Muscle layer of duodenum (tissue), 2 donors: ENCODE results near the gene IFNL1.
"Not testable (repeated sequence)": the region's sequence is repeated elsewhere in the genome, so short reads cannot be mapped to it uniquely, and the experiment has no call there.

ENCODE experiments used
- H3K27ac ChIP-seq: one replicate; pipeline ENCODE4 v1.7.0; 2013; ENCODE audit warnings: mild to moderate bottlenecking, low read length
- H3K27me3 ChIP-seq: one replicate; pipeline ENCODE4 v1.7.0; 2013; ENCODE audit warnings: low read depth, mild to moderate bottlenecking, control low read depth, low read length
- H3K36me3 ChIP-seq, 2 donors: one replicate each; pipeline ENCODE4 v1.7.0; 2013; ENCODE audit warnings: low read length in 2 of 2, control low read depth in 1 of 2, mild to moderate bottlenecking in 1 of 2; ENCODE audit not compliant: insufficient read depth in 2 of 2, control insufficient read depth in 1 of 2
- H3K4me1 ChIP-seq, 2 donors: one replicate each; pipeline ENCODE4 v1.7.0; 2013; ENCODE audit warnings: low read length in 2 of 2, mild to moderate bottlenecking in 2 of 2, control low read depth in 1 of 2, moderate library complexity in 1 of 2; ENCODE audit not compliant: insufficient read depth in 2 of 2, control insufficient read depth in 1 of 2
- H3K4me3 ChIP-seq, 2 donors: one replicate each; pipeline ENCODE4 v1.7.0; 2013; ENCODE audit warnings: low read length in 2 of 2, low read depth in 1 of 2, mild to moderate bottlenecking in 1 of 2
- H3K9me3 ChIP-seq, 2 donors: one replicate each; pipeline ENCODE4 v1.7.0; 2013; ENCODE audit warnings: low read length in 2 of 2, control low read depth in 1 of 2, mild to moderate bottlenecking in 1 of 2; ENCODE audit not compliant: control insufficient read depth in 1 of 2
- donor health status: healthy.

Gene IFNL1

DNA sequence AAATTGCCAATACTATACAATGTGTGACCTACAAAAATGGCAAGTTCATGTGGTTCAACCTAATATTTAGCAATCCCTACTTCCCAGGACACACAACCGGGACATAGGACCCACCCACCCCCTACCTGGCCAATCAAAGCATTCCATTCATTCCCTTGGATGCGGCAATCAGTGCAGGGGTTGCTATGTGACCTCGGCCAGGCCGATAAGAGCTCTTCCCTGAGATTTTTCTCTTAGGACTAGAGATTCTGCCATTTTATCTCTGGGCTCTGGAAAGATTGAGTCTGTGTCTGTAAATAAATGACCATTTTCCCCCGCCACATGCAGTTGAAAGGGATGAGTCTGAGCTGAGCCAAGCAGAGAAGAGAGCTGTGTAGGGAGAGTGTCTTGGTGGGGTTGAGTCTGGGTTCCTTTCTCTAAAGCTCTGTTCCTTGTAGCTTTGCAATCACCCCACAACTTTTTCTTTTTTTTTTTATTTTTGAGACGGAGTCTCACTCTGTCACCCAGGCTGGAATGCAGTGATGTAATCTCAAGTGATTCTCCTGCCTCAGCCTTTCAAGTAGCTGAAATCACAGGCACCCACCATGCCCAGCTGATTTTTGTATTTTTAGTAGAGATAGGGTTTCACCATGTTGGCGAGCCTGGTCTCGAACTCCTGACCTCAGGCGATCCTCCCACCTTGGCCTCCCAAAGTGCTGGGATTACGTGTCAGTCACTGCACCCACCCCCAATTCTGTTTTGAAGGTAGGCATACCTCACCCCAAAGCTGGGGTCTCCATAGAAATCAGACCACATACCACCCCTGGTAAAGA, 7.4 kb downstream of the IFNL1 start:
- no peak overlapping the region for H3K4me3 ChIP-seq
- H3K9me3 ChIP-seq, result no peaks in the 10 kb centered on the region
- H3K27ac ChIP-seq, result no peak overlapping the region
- H3K36me3 ChIP-seq, result no peaks in the 10 kb centered on the region
- peaks cover 32% of the 10 kb centered on the region for H3K27me3 ChIP-seq
- peaks cover 0 to 11% of the 10 kb centered on the region in 2 donors for H3K4me1 ChIP-seq

DNA sequence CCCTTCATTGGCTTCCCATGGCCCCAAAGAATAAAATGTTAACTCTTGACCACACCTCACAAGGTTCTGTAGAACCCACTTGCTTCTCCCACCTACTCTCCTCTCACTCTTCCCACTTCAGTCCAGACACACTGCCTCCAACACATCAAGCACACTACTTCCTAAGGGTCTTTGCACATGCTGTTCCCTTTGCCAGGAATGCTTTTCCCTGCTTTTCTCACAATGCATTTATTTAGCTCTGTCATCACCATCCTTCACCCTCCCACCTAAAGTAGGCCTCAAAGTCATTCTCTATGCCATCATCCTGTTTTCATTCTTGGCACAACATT, 7.9 kb downstream of the IFNL1 start:
- peaks cover 36% of the 10 kb centered on the region for H3K27me3 ChIP-seq
- no peaks in the 10 kb centered on the region for H3K9me3 ChIP-seq
- no peak overlapping the region for H3K4me3 ChIP-seq
- peaks cover 0 to 11% of the 10 kb centered on the region in 2 donors for H3K4me1 ChIP-seq
- H3K27ac ChIP-seq, result no peak overlapping the region
- H3K36me3 ChIP-seq, result no peaks in the 10 kb centered on the region

DNA sequence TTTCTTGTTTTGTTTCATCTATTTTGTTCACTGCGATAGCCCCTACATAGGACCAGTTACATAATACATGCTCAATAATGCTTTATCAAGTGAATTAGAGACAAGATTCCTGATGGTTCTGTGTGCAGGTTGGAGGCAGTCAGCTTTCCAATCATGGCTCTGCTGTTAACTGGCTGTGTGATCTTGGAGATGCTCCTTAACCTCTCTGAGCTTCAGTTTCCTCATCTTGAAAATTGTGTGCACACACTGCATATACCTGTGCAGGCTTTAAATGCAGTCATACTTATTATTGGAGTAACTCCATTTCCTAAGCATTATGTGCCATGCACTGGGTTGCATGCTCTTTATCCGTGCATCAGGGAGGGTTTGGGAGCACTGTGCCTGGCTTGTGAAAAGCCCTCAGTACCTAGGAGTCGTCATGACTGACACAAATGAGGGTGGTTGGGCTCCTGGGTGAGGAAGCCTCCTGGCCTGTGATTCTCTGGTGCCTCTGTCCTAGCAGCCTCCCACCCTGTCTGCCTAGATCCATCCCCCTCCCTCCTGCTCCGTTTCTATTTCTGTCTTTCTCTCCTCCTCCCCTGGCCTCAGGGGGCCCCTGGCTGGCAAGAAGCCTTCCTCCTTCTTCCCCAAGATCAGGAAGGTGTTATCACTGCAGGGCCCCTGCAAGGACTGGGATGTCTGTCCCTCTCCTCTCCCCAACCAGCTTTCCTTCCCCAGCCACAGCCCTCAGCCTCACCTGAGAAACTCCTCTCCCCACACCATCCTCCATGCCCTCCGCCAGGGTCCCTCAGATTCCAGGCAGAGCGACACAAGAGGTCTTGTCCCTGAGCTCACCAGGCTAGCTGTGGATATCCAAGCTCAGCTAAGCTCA, 8.7 kb downstream of the IFNL1 start:
- H3K36me3 ChIP-seq, result no peaks in the 10 kb centered on the region
- no peaks in the 10 kb centered on the region for H3K9me3 ChIP-seq
- H3K27me3 ChIP-seq, result peaks cover 36% of the 10 kb centered on the region
- no peak overlapping the region for H3K27ac ChIP-seq
- H3K4me3 ChIP-seq, result no peak overlapping the region
- peaks cover 0 to 11% of the 10 kb centered on the region in 2 donors for H3K4me1 ChIP-seq

DNA sequence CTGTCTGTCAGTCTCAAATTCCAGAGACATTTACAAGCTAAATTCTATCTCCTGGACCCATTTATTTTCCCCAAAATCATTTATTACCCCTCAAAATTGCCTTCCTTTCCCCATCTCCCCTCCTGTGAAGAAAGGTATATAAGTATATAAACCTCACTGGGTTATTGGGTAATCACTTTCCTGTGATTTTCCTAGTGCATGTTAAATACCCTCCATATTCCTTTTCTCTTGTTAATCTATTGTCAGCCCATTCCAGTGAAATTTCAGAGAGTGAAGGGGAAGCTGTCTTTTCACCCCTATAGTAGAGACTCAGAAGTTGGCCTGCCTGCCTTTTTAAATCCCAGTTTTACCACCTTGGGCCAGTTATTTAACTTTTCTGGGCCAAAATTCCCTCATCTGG, 9.9 kb downstream of the IFNL1 start:
- peaks cover 0 to 11% of the 10 kb centered on the region in 2 donors for H3K4me1 ChIP-seq
- H3K9me3 ChIP-seq, result no peaks in the 10 kb centered on the region
- no peak overlapping the region for H3K27ac ChIP-seq
- no peak overlapping the region for H3K4me3 ChIP-seq
- H3K27me3 ChIP-seq, result peaks cover 36% of the 10 kb centered on the region
- H3K36me3 ChIP-seq, result no peaks in the 10 kb centered on the region

DNA sequence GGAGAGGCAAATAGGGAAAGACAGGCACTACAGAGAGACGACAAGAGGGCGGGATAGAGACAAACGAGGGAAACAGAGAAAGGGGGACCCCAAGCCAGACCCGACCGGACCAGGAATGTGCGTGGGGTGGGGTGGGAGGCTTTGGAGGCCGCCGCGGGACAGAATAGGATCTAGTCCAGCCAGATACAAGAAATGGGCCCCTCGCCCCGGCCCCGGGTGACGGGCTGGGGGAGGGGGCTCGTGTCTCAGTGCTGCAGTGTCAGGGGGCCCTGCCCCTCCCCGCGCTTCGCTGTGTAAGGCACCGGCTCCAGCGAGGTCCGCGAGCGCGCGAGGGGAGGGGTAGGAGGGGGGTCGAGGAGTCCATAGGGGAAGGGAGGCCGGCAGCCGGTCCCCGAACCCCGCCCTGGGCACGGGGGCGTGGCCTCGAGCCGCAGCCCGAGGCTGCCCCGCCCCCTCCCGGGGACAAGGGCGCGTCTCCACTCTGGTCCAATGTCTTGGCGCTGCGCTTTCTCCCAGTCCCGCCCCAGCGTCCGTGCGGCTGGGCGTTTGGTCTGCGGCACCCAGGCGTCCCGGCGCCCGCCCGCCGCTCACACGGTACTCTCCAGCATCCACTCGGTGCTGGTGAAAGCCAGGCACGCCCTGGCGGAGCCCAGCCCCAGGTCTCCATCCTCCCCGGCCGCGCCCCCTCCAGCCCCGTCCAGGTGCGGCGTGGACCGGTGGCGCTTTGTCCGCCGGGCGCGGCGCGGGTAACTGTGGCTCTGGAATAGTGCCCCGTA, 11.0 kb downstream of the IFNL1 start:
- Histone ChIP-seq H3K27me3 (peaks cover 36% of the 10 kb centered on the region), H3K27ac (no peak overlapping the region)

DNA sequence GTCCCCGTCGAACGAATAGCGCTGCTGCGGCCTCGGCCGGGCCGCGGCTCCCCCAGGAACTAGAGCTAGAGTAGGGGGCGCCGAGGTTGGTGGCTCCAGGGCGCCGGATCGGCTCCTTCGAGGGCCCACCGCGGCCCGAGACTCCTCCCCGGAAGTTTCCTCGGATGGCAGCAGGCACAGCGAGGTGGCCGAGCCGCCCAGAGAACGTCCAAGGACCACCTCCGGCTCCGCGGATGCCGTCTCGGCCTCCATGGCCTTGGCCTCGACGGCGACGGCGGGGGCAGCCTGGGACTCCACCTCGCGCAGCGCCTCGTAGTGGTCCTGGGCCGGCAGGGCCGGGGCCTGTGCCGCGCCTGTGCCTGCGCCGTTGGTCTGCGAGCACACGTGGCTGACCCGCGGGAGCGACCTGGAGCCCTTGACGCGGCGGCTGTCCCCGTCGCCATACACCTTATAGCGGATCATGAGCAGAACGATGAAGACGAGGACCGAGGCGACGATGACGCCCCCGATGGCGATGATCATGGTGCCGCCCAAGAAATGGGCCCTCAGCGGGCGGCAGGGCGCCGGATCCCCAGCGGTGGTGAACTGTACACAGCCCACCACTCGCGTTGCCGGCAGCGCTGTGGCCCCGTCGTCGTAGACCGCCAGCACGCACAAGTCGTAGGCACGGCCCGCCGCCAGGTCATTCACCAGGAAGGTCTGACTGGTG, 11.8 kb downstream of the IFNL1 start:
- Histone ChIP-seq H3K4me1 (peaks cover 0 to 11% of the 10 kb centered on the region in 2 donors), H3K4me3 (peak overlapping the region in 1 of 2 donors; percentile 30), H3K27me3 (peaks cover 36% of the 10 kb centered on the region), H3K9me3 (no peaks in the 10 kb centered on the region), H3K36me3 (no peaks in the 10 kb centered on the region), H3K27ac (no peak overlapping the region)

More for the DNA sequence above, 11.0 kb downstream of the IFNL1 start:
- Histone ChIP-seq H3K4me1 (peaks cover 0 to 11% of the 10 kb centered on the region in 2 donors), H3K9me3 (no peaks in the 10 kb centered on the region), H3K4me3 (peak overlapping the region in 1 of 2 donors; percentile 30), H3K36me3 (no peaks in the 10 kb centered on the region)

DNA sequence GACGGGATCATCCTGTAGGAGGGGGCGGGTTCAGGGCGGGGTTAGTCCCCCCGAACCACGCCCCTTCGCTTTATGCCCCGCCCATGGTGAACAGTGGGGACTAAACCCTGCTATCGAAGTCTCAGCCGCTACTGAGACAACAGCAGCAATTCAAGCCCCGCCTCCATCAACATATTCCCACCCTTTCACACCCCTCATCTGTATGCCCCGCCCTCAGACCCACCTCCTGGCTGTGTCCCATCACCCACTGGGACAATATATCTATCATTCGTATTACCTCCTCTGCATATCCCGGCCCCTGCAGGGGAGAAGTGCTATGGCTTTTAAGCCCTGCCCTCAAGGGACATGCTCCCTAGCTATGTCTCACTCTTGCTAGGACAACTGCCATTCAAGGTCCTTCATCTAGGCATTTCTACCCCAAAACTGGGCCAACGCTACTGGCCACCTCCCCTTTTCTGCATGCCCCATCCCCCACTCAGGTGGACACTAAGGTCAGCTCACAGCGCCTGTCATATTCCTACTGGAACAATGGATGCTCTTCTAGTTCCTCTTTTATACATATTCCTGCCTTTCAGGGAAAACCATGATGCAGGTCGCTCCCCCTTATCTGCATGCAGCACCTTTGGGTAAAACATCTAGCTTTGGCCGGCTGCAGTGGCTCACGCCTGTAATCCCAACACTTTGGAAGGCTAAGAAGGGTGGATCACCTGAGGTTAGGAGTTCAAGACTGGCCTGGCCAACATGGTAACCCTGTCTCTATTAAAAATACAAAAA, 12.5 kb downstream of the IFNL1 start:
- Histone ChIP-seq H3K27ac (no peak overlapping the region), H3K27me3 (peaks cover 36% of the 10 kb centered on the region), H3K4me3 (peak overlapping the region in 1 of 2 donors; percentile 30), H3K4me1 (peaks cover 0 to 11% of the 10 kb centered on the region in 2 donors), H3K36me3 (peaks cover 0 to 3% of the 10 kb centered on the region in 2 donors), H3K9me3 (no peaks in the 10 kb centered on the region)

DNA sequence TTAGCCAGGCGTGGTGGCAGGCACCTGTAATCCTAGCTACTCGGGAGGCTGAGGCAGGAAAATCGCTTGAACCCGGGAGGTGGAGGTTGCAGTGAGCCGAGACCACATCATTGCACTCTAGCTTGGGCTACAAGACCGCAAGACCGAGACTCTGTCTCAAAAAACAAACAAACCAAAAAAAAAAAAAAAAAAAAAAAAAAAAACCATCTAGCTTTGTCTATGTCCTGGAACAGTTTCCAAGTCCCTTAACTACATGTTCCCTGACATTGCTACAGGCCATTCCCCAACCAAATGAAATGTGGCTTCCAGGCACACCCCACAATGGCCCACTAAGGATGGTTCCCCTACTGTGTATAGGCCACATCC, 13.1 kb downstream of the IFNL1 start:
- H3K27ac ChIP-seq, H3K4me3 ChIP-seq, H3K9me3 ChIP-seq, H3K36me3 ChIP-seq: not testable (repeated sequence)
- H3K27me3 ChIP-seq, result peaks cover 36% of the 10 kb centered on the region
- peaks cover 0 to 11% of the 10 kb centered on the region in 2 donors for H3K4me1 ChIP-seq

DNA sequence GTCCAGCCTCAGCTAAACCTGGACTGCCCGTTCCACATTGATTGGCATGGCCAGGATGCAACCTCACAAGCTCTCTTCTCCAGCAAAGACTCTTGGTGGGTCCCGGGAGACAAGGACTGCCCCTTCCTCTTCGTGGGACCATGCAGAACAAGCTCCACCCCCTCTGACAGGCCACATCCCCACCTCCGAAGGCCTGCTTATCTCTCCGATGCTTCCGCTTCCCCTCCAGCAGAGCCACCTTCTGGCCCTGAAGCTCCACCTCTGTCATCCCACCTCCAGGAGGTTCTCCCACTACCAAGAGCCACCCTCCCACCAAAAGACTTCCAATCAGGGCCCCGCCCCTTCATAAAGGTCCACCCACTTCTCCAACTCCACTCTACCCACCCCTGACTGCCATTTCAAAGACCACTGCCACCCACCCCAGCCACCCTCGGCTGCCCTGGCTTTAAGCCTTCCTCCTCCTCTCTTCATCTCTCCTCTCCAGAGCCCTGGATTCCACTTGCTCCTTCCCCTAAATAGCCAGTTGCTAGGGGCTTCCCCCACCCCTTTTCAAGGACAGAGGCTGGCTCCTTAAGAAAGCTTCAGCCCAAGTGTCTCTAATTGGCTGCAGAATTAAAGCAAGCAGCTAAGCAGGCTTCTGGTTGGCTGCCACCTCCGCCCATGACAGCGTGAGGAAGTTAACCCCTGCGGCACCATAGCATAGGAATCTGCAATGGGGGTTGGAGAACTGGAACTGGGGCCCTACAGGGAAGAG, 14.5 kb downstream of the IFNL1 start:
- Histone ChIP-seq H3K36me3 (peaks cover 0 to 17% of the 10 kb centered on the region in 2 donors), H3K9me3 (no peaks in the 10 kb centered on the region), H3K27ac (no peak overlapping the region), H3K4me1 (peaks cover 0 to 11% of the 10 kb centered on the region in 2 donors), H3K27me3 (peaks cover 24% of the 10 kb centered on the region), H3K4me3 (no peak overlapping the region)
